ENCODE data around the gene MPV17L. TPM values are rescaled to one million over a fixed set of nuclear protein-coding genes. Genes with fewer than 3 reads are reported as not detected.

MPV17L gene
- total and polyA plus RNA-seq, 8 donors, result 0.58 to 7.0 (median 3.4) TPM

GRCh38 chr16:15461376-15461775, 65.8 kb downstream of the MPV17L start:
- intact Hi-C loops (cut with DNase I; ENCODE audit: low total_unique reads), result no loop called here
- Histone ChIP-seq H3K27me3 (no peaks in the 10 kb centered on the region), H3K36me3 (no peaks in the 10 kb centered on the region), H3K9me3 (no peaks in the 10 kb centered on the region), H3K27ac (no peak overlapping the region), H3K4me3 (no peak overlapping the region), H3K4me1 (no peaks in the 10 kb centered on the region)
- 89 to 93% (median 90%) methylated on average over 6 of the region's 6 CpGs for WGBS, 5 donors
- TF ChIP-seq, protein P1, sequence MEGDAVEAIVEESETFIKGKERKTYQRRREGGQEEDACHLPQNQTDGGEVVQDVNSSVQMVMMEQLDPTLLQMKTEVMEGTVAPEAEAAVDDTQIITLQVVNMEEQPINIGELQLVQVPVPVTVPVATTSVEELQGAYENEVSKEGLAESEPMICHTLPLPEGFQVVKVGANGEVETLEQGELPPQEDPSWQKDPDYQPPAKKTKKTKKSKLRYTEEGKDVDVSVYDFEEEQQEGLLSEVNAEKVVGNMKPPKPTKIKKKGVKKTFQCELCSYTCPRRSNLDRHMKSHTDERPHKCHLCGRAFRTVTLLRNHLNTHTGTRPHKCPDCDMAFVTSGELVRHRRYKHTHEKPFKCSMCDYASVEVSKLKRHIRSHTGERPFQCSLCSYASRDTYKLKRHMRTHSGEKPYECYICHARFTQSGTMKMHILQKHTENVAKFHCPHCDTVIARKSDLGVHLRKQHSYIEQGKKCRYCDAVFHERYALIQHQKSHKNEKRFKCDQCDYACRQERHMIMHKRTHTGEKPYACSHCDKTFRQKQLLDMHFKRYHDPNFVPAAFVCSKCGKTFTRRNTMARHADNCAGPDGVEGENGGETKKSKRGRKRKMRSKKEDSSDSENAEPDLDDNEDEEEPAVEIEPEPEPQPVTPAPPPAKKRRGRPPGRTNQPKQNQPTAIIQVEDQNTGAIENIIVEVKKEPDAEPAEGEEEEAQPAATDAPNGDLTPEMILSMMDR (IDR thresholded peaks at IDR 0.05), result no peak
- TF ChIP-seq POLR2AphosphoS5 (IDR thresholded peaks at IDR 0.05) (no peak), EP300 (IDR thresholded peaks at IDR 0.05) (no peak), POLR2A (IDR thresholded peaks at IDR 0.05) (no peak)
- no peak for DNase-seq

Other genes starting within 250 kb of the MPV17L start
- 10 to 100 TPM in 2 of 5 donors, 1 to 10 TPM in 1, under 1 TPM in 1, not detected in 1; 0.45 to 20.6 (median 10.0) TPM for gene NPIPA5, start 17.5 kb upstream of the MPV17L start, total RNA-seq
- 10 to 100 TPM in 2 of 3 donors, 1 to 10 TPM in 1; 4.1 to 14.7 (median 13.1) TPM for gene NPIPA5, start 17.5 kb upstream of the MPV17L start, polyA plus RNA-seq
- 10 to 100 TPM in 4 of 5 donors, 1 to 10 TPM in 1; 4.6 to 99.5 (median 22.6) TPM for gene BMERB1, start 38.8 kb downstream of the MPV17L start, total RNA-seq
- gene BMERB1, start 38.8 kb downstream of the MPV17L start, polyA plus RNA-seq, result 10 to 100 TPM; 19.0 to 30.9 (median 29.5) TPM
- gene MARF1, start 247.4 kb downstream of the MPV17L start, total RNA-seq, result 10 to 100 TPM; 36.9 to 65.3 (median 57.1) TPM
- gene MARF1, start 247.4 kb downstream of the MPV17L start, polyA plus RNA-seq, result 10 to 100 TPM; 15.5 to 24.6 (median 16.1) TPM

All from stomach (tissue), 9 donors.